Gastroesophageal sphincter (tissue), 3 donors: ENCODE measurements around the gene JCHAIN.

Source experiments
- CTCF ChIP-seq, 4 experiments: fragments of 200-600 bp in 2 of 4; fragments of 450-650 bp in 2 of 4; sonication (generic) in 1 of 4; IDR thresholded peaks; one replicate each; pipeline ENCODE4 v1.5.1; 2017 to 2019; ENCODE audit warnings: antibody characterized with exemption in 4 of 4, mild to moderate bottlenecking in 2 of 4, moderate library complexity in 2 of 4
- EP300 ChIP-seq: sonication (generic); formaldehyde crosslinking; IDR thresholded peaks from one replicate; pipeline ENCODE4 v1.6.1; 2017; ENCODE audit warnings: antibody characterized with exemption, mild to moderate bottlenecking

GRCh38 chr4:70712150-70712549, 45.8 kb upstream of the JCHAIN start:
- no peak for TF ChIP-seq EP300
- no peak for TF ChIP-seq CTCF (IDR thresholded peaks at IDR 0.05)
